ENCODE results near the gene DOCK1.

DOCK1 gene

DNA sequence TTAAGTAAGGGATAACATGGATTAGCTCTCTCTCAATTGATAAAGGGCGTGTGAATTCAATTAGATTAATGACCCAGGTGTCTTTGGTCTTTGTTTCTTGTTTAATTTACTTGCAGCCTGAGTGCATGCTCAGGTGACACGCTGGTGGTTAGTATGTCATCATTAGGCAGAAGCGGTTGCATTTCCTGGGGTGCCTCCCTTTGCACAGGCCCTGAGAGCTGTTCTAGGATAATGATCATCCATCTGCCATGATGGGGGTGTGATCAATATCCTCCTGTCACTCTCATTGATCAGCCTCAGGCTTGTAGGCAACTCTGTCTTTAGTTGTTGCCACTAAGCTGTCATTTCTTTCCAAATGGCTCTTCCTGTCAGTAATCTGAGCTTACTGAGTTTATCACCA lies 544.3 kb downstream of the DOCK1 start:
- Histone ChIP-seq H3K9ac (ENCODE audit: low read depth, low read length, poor library complexity, severe bottlenecking) (no peak overlapping the region), H3K79me2 (ENCODE audit: insufficient read depth, low read length) (no peaks in the 10 kb centered on the region), H3K36me3 (ENCODE audit: insufficient read depth, low read length) (no peaks in the 10 kb centered on the region), H3K27me3 (ENCODE audit: insufficient read depth, low read length, poor library complexity, severe bottlenecking) (no peaks in the 10 kb centered on the region), H3K4me2 (ENCODE audit: low read depth, low read length, poor library complexity, severe bottlenecking) (no peak overlapping the region), H3K4me3 (ENCODE audit: low read length, poor library complexity, severe bottlenecking) (no peak overlapping the region), H3F3A (ENCODE audit: low read depth) (no peaks in the 10 kb centered on the region), H2AFZ (ENCODE audit: low read length) (no peak overlapping the region), H3K9me2 (replicated peaks; ENCODE audit: low read depth, low read length) (no peaks in the 10 kb centered on the region), H3K4me1 (ENCODE audit: insufficient read depth, low read length, poor library complexity, severe bottlenecking) (no peaks in the 10 kb centered on the region), H4K20me1 (ENCODE audit: insufficient read depth, low read length, poor library complexity, severe bottlenecking) (no peaks in the 10 kb centered on the region), H3K9me3 (ENCODE audit: insufficient read depth, low read depth, low read length) (no peaks in the 10 kb centered on the region; the same call in 1 of the 2 replicates)
- TF ChIP-seq EZH2phosphoT487 (IDR thresholded peaks at IDR 0.05; ENCODE audit: borderline replicate concordance) (no peak), CTCF (conservative IDR thresholded peaks at IDR 0.05; ENCODE audit: low read length) (no peak)

GRCh38 chr10:127450644-127451043 lies 545.4 kb downstream of the DOCK1 start:
- no peak overlapping the region for H3K4me2 ChIP-seq (ENCODE audit: low read depth, low read length, poor library complexity, severe bottlenecking)
- no peaks in the 10 kb centered on the region for H3K36me3 ChIP-seq (ENCODE audit: insufficient read depth, low read length)
- no peaks in the 10 kb centered on the region for H3K4me1 ChIP-seq (ENCODE audit: insufficient read depth, low read length, poor library complexity, severe bottlenecking)
- H3K9ac ChIP-seq (ENCODE audit: low read depth, low read length, poor library complexity, severe bottlenecking) = no peak overlapping the region
- no peak overlapping the region for H2AFZ ChIP-seq (ENCODE audit: low read length)
- H3K27me3 ChIP-seq (ENCODE audit: insufficient read depth, low read length, poor library complexity, severe bottlenecking) = no peaks in the 10 kb centered on the region
- TF ChIP-seq EZH2phosphoT487 (IDR thresholded peaks at IDR 0.05; ENCODE audit: borderline replicate concordance) (no peak), CTCF (conservative IDR thresholded peaks at IDR 0.05; ENCODE audit: low read length) (no peak)
- no peaks in the 10 kb centered on the region for H3K9me2 ChIP-seq (replicated peaks; ENCODE audit: low read depth, low read length)
- no peaks in the 10 kb centered on the region for H3K79me2 ChIP-seq (ENCODE audit: insufficient read depth, low read length)
- H3K9me3 ChIP-seq (ENCODE audit: insufficient read depth, low read depth, low read length) = no peaks in the 10 kb centered on the region; the same call in 1 of the 2 replicates
- H4K20me1 ChIP-seq (ENCODE audit: insufficient read depth, low read length, poor library complexity, severe bottlenecking) = no peaks in the 10 kb centered on the region
- no peak overlapping the region for H3K4me3 ChIP-seq (ENCODE audit: low read length, poor library complexity, severe bottlenecking)
- no peaks in the 10 kb centered on the region for H3F3A ChIP-seq (ENCODE audit: low read depth)

GRCh38 chr10:127451628-127452027 lies 546.4 kb downstream of the DOCK1 start:
- H3K27me3 ChIP-seq (ENCODE audit: insufficient read depth, low read length, poor library complexity, severe bottlenecking) = no peaks in the 10 kb centered on the region
- no peaks in the 10 kb centered on the region for H3K79me2 ChIP-seq (ENCODE audit: insufficient read depth, low read length)
- H3K9me3 ChIP-seq (ENCODE audit: insufficient read depth, low read depth, low read length) = no peaks in the 10 kb centered on the region; the same call in 1 of the 2 replicates
- H3K9ac ChIP-seq (ENCODE audit: low read depth, low read length, poor library complexity, severe bottlenecking) = no peak overlapping the region
- H3K4me1 ChIP-seq (ENCODE audit: insufficient read depth, low read length, poor library complexity, severe bottlenecking) = no peaks in the 10 kb centered on the region
- no peak for TF ChIP-seq CTCF (conservative IDR thresholded peaks at IDR 0.05; ENCODE audit: low read length)
- TF ChIP-seq EZH2phosphoT487 (IDR thresholded peaks at IDR 0.05; ENCODE audit: borderline replicate concordance) = no peak
- no peak overlapping the region for H3K4me2 ChIP-seq (ENCODE audit: low read depth, low read length, poor library complexity, severe bottlenecking)
- no peak overlapping the region for H3K4me3 ChIP-seq (ENCODE audit: low read length, poor library complexity, severe bottlenecking)
- no peaks in the 10 kb centered on the region for H4K20me1 ChIP-seq (ENCODE audit: insufficient read depth, low read length, poor library complexity, severe bottlenecking)
- H3K36me3 ChIP-seq (ENCODE audit: insufficient read depth, low read length) = no peaks in the 10 kb centered on the region
- no peaks in the 10 kb centered on the region for H3F3A ChIP-seq (ENCODE audit: low read depth)
- H3K9me2 ChIP-seq (replicated peaks; ENCODE audit: low read depth, low read length) = no peaks in the 10 kb centered on the region
- H2AFZ ChIP-seq (ENCODE audit: low read length) = no peak overlapping the region
